22Rv1 (cell line): ENCODE data around the gene TAF11L8.

Source experiments
- ZFX ChIP-seq: fragments of 450-650 bp; IDR thresholded peaks from 2 replicates; pipeline ENCODE4 v1.6.1; 2017; ENCODE audit warnings: antibody characterized with exemption, borderline replicate concordance
- TF ChIP-seq, protein P1 (sequence below): fragments of 450-650 bp; IDR thresholded peaks from 2 replicates; pipeline ENCODE4 v1.5.1; 2017; ENCODE audit warnings: mild to moderate bottlenecking

DNA sequence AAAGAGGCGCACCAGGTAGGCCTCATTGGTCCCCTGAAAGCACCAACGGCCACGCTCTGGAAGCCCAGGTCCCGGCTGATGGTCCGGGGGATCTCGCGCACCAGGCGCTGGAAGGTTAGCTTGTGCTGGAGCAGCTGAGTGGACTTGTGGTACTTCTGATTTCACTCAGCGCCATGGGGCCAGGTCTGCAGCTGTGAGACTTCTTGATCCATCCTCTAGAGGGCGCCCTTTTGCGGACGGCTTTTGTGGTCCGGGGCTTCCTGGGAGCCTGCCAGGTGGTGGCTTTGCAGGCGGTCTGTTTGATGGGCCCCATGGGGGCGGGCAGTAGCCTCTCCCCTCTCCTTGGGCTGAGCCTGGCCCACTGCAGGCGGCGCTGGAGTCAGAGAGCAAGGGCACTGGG lies 29.9 kb upstream of the TAF11L8 start:
- TF ChIP-seq, protein P1, sequence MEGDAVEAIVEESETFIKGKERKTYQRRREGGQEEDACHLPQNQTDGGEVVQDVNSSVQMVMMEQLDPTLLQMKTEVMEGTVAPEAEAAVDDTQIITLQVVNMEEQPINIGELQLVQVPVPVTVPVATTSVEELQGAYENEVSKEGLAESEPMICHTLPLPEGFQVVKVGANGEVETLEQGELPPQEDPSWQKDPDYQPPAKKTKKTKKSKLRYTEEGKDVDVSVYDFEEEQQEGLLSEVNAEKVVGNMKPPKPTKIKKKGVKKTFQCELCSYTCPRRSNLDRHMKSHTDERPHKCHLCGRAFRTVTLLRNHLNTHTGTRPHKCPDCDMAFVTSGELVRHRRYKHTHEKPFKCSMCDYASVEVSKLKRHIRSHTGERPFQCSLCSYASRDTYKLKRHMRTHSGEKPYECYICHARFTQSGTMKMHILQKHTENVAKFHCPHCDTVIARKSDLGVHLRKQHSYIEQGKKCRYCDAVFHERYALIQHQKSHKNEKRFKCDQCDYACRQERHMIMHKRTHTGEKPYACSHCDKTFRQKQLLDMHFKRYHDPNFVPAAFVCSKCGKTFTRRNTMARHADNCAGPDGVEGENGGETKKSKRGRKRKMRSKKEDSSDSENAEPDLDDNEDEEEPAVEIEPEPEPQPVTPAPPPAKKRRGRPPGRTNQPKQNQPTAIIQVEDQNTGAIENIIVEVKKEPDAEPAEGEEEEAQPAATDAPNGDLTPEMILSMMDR: peak; percentile 70
- TF ChIP-seq ZFX: no peak
